K562 (cell line): ENCODE results near the gene AAR2.

ENCODE experiments used
- BCLAF1 ChIP-seq, 2 experiments: fragments of 450-650 bp in 1 of 2; IDR thresholded peaks; 2 replicates each; pipeline ENCODE4 v1.6.1; 2011 to 2017; ENCODE audit warnings: low read depth in 2 of 2, antibody characterized with exemption in 1 of 2, borderline replicate concordance in 1 of 2, low read length in 1 of 2, mild to moderate bottlenecking in 1 of 2, mixed read lengths in 1 of 2; ENCODE audit not compliant: control insufficient read depth in 1 of 2
- CTCF ChIP-seq, 3 experiments: IDR thresholded peaks in 2 of 3; conservative IDR thresholded peaks in 1 of 3; 2 replicates each; pipeline ENCODE4 v1.5.1; 2011 to 2012; ENCODE audit warnings: low read length in 3 of 3, mild to moderate bottlenecking in 3 of 3, control low read depth in 2 of 3, improper control_type of control experiment in 1 of 3, inconsistent platforms in 1 of 3, low read depth in 1 of 3, mixed read lengths in 1 of 3, moderate library complexity in 1 of 3; ENCODE audit not compliant: insufficient read depth in 2 of 3
- EZH2 ChIP-seq: IDR thresholded peaks from 2 replicates; pipeline ENCODE4 v1.6.1; 2012; ENCODE audit warnings: low read depth, mild to moderate bottlenecking, inconsistent platforms, low read length, borderline replicate concordance
- JUN ChIP-seq, 2 experiments: sonication (generic) in 1 of 2; formaldehyde crosslinking in 1 of 2; IDR thresholded peaks; 2 replicates each; pipeline versions ENCODE4 v1.6.1 to v1.8.0; 2012 to 2022; ENCODE audit warnings: borderline replicate concordance in 2 of 2, mild to moderate bottlenecking in 2 of 2, improper control_type of control experiment in 1 of 2, low read depth in 1 of 2, low read length in 1 of 2, missing genetic modification reagents in 1 of 2
- SNAPC5 ChIP-seq: fragments of 250-450 bp; sonication (Bioruptor Pico); IDR thresholded peaks from 2 replicates; pipeline ENCODE4 v1.8.0; 2021; ENCODE audit warnings: moderate library complexity, mild to moderate bottlenecking, inconsistent platforms
- ZNF444 ChIP-seq: fragments of 250-450 bp; sonication (Bioruptor Pico); IDR thresholded peaks from 2 replicates; pipeline ENCODE4 v1.4.0; 2020; ENCODE audit warnings: mild to moderate bottlenecking, moderate library complexity

- TF ChIP-seq JUN (IDR thresholded peaks at IDR 0.05; ENCODE audit: borderline replicate concordance, low read depth, low read length) (no peak), JUN (CRISPR knock-in tag; IDR thresholded peaks at IDR 0.05; ENCODE audit: borderline replicate concordance) (no peak), SNAPC5 (CRISPR knock-in tag) (no peak), CTCF (IDR thresholded peaks at IDR 0.05 in 2 of 3, conservative IDR thresholded peaks at IDR 0.05 in 1 of 3; ENCODE audit: insufficient read depth in 2 of 3, low read depth in 1 of 3, low read length in 3 of 3) (peak; percentile 57 to 87 (median 66)), EZH2 (no peak), ZNF444 (CRISPR knock-in tag) (no peak), BCLAF1 (IDR thresholded peaks at IDR 0.05; ENCODE audit: borderline replicate concordance in 1 of 2, control insufficient read depth in 1 of 2, low read depth in 2 of 2, low read length in 1 of 2) (no peak)
Observed at GRCh38 chr20:36217226-36217625, 19.1 kb upstream of the AAR2 start.
